Activated CD8-positive, alpha-beta memory T cell treated with anti-CD3 and anti-CD28 coated beads, Interleukin-2, amount 50 U/mL, for 24 hours (primary cell): ENCODE results near the gene ARL15.
"Not testable (repeated sequence)": the region's sequence is repeated elsewhere in the genome, so short reads cannot be mapped to it uniquely, and the experiment has no call there.

Experiments
- DNase-seq: peaks from one replicate; pipeline ENCODE4 v3.0.0-alpha.2; 2020; ENCODE audit errors: extremely low read depth

ARL15 gene

GRCh38 chr5:53895091-53895683, 415.2 kb downstream of the ARL15 start:
- no peak for DNase-seq

DNA sequence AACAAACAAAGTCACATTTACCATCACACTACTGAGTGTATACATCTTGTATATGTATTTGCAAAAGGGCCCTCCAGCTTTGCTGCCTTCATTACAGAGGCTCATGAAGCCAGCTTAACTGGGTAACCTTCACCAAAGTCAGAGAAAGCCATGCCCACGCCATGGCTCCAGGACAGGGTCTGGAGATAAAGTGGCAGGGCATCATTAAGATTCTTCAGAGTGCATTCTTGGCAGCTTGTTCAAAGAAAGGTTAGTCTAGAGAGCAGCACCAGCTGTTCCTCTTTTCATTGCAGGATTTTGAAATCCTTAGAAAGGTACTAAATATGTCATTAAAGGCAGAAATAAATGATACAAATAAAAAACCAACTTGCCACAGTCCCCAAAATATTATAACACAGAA, 416.7 kb downstream of the ARL15 start:
- no peak for DNase-seq

GRCh38 chr5:53892224-53892623, 418.1 kb downstream of the ARL15 start:
- no peak for DNase-seq

DNA sequence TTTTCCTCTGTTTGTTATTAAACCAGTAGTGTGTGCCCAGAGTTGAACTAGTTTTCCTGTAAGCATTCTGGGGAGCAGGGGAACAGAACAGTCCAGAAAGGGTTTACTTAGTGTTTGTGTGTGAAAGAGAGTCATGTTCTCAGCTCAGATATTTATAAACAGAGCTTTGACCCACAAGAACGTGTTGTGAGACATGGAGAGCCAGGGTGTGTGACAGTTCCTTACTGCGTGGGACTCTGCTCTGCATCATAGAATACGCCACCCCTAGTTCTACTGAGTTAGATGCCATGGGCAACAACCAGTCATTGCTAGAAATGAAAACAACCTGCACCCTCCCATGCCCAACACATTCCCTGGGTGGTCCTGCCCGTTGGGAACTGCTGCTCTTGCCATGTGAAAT, 419.2 kb downstream of the ARL15 start:
- no peak for DNase-seq

GRCh38 chr5:53890490-53890889, 419.9 kb downstream of the ARL15 start:
- no peak for DNase-seq

GRCh38 chr5:53884844-53885243, 425.5 kb downstream of the ARL15 start:
- no peak for DNase-seq

GRCh38 chr5:53884417-53884816, 426.0 kb downstream of the ARL15 start:
- DNase-seq: no peak

DNA sequence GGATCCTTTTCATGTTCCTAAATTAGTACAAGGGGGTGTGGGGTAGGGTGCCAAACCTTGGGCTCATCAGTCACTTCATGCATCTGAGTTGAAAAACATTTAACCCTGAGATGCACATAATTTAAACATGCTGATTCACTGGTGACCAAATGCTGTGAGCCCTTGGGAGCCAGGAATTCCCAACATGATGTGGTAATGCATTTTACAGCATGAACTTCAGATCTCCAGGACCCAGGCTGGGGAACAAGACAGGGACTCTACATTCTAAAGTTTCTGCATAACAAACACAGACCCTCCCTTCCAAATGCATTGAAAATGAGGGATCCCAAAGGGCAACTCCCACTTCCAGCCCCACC, 427.7 kb downstream of the ARL15 start:
- DNase-seq: no peak

GRCh38 chr5:53882006-53882675, 428.2 kb downstream of the ARL15 start:
- DNase-seq: no peak

GRCh38 chr5:53879708-53880323, 430.6 kb downstream of the ARL15 start:
- DNase-seq: no peak

DNA sequence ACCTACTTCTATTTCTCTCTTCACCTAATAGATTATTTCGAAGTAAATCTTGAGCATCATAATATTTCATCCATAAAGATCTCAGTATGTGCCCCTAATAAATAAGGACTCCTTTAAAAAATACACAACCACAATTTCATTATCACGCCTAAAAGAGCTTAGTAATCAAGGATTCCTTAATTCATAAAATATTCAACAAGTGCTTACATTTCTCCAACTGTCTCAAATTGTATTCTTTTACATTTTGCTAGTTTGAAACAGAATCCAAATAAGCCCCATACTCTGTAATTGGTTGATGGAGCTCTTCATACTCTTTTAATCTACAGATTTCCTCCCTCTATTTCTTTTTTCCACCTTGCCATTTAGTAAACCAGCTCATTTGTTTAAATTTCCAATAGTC, 432.4 kb downstream of the ARL15 start:
- no peak for DNase-seq

- DNase-seq: no peak
These were observed 433.1 kb downstream of the ARL15 start for GRCh38 chr5:53877243-53877642.

- no peak for DNase-seq
These were observed 436.0 kb downstream of the ARL15 start for GRCh38 chr5:53874409-53874808.

GRCh38 chr5:53873235-53873634, 437.1 kb downstream of the ARL15 start:
- no peak for DNase-seq

DNA sequence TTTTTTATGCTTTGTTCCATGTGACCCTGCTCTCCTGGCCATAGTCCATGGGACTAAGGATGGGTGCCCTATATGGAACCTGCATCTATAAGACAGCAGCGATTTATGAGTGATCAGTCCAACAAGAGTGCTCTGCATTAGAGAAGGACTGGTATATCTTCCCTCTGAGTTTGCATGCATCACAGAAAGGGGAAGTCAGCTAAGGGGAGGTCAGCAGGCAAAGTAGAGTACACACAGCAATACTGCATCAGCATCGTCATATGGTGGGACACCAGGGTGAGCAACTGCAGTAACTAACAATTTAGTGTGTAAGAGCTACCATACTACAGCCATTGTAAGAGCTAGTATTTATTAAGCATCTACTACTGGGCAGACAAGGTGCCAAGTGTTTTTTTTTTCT, 438.6 kb downstream of the ARL15 start:
- DNase-seq: no peak

- DNase-seq: no peak
These were observed 439.3 kb downstream of the ARL15 start for GRCh38 chr5:53871050-53871449.

DNA sequence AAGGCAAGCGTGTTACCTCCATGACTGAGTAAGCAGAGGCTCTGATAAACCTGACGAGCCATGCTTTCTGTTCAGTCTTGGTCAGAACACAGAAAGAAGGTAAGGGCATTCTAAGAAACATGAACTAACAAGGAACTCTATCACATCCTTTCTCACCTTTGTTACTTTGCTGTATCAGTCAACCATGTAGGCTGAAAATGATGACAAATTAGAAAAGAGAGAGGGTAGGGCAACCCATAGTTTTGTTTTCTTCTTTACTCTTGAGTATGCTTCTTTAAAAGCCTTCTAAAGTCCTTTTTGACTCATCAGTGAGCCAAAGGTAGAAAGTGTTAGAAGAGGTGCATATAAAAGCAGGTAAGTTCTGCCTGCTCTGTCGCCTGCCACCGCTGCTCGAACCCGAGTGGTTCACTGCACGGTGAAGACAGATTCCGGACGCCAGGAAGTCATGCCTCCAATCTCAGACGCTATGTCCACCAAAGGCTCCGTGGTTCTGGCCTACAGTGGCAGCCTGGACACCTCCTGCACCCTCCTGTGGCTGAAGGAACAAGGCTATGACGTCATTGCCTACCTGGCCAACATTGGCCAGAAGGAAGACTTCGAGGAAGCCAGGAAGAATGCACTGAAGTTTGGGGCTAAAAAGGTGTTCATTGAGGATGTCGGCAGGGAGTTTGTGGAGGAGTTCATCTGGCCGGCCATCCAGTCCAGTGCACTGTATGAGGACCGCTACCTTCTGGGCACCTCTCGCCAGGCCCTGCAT, 451.5 kb downstream of the ARL15 start:
- DNase-seq: no peak

DNA sequence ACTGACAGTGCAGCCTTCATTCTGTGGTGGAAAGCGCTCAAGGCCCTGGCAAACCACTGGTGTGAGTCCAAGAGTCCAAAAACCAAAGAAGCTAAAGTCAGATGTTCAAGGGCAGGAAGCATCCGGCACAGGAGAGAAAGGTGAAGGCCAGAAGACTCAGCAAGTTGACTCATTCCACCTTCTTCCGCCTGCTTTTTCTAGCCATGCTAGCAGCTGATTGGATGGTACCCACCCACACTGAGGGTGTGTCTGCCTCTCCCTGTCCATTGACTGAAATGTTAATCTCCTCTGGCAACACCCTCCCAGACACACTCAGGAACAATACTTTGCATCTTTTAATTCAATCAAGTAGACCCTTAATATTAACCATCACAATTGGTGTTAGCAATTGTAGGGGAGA, 453.9 kb downstream of the ARL15 start:
- DNase-seq: no peak

DNA sequence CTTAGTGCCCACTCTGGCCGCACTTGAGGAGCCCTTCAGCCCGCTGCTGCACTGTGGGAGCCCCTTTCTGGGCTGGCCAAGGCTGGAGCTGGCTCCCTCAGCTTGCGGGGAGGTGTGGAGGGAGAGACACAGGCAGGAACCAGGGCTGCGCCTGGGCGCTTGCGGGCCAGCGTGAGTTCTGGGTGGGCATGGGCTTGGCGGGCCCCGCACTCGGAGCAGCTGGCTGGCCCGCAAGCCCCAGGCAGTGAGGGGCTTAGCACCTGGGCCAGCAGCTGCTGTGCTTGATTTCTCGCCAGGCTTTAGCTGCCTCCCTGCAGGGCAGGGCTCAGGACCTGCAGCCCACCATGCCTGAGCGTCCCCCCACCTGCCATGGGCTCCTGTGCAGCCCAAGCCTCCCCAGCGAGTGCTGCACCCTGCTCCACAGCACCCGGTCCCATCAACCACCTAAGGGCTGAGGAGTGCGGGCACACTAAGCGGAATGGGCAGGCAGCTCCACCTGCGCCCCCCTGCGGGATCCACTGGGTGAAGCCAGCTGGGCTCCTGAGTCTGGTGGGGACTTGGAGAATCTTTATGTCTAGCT, 473.4 kb downstream of the ARL15 start:
- not testable (repeated sequence) for DNase-seq

DNA sequence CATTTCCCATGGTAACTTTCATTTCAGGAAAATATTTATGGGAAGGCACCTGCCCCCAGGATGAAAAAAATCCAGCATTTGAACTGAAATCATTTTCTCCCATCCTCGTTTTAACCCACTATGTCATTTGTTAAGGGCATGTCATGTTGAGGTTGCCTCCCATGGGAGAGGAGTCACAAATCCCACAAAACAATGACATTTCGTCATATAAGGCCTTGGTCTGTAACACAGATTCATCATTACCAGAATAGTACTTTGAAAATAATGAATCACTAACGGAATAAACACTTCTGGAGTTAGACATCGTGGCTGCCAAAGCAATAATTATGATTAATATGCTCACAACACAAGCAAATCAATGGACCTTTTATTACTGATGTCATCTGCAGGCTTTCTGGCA, 475.9 kb downstream of the ARL15 start:
- no peak for DNase-seq
